Lung (tissue), 12 donors: ENCODE measurements around the gene UGT1A3. TPM values are rescaled to one million over a fixed set of nuclear protein-coding genes. Genes with fewer than 3 reads are reported as not detected.

Experiments
- ATAC-seq: fragments of 200-7000 bp; cut with Tn5 transposase; one replicate; pipeline ENCODE4 v1.9.1; 2020; ENCODE audit warnings: moderate number of reproducible peaks; ENCODE audit not compliant: insufficient read depth, low FRiP score
- DNase-seq, 3 donors: peaks; one replicate each; pipeline ENCODE4 v3.0.0-alpha.2; 2013 to 2017
- H3K27ac ChIP-seq, 2 donors: one replicate each; pipeline ENCODE4 v1.5.1; 2013; ENCODE audit warnings: mild to moderate bottlenecking in 2 of 2, moderate library complexity in 2 of 2, control low read depth in 1 of 2, inconsistent platforms in 1 of 2, low read depth in 1 of 2, low read length in 1 of 2
- H3K27me3 ChIP-seq, 3 donors: one replicate each; pipeline ENCODE4 v1.5.1; 2013; ENCODE audit warnings: low read length in 2 of 3; ENCODE audit not compliant: control insufficient read depth in 3 of 3, insufficient read depth in 3 of 3
- H3K36me3 ChIP-seq, 4 donors: one replicate each; pipeline ENCODE4 v1.5.1; 2013; ENCODE audit warnings: low read length in 4 of 4, mild to moderate bottlenecking in 1 of 4, moderate library complexity in 1 of 4; ENCODE audit not compliant: control insufficient read depth in 4 of 4, insufficient read depth in 4 of 4
- H3K4me1 ChIP-seq, 5 donors: one replicate each; pipeline ENCODE4 v1.5.1; 2013; ENCODE audit warnings: low read length in 5 of 5, mild to moderate bottlenecking in 2 of 5, moderate library complexity in 1 of 5; ENCODE audit not compliant: control insufficient read depth in 5 of 5, insufficient read depth in 5 of 5
- H3K4me3 ChIP-seq: one replicate; pipeline ENCODE4 v1.5.1; 2013; ENCODE audit warnings: mild to moderate bottlenecking, control low read depth, moderate library complexity
- H3K9ac ChIP-seq, 2 donors: one replicate each; pipeline ENCODE4 v1.5.1; 2013; ENCODE audit warnings: low read length in 2 of 2, control low read depth in 1 of 2; ENCODE audit not compliant: insufficient read depth in 1 of 2
- H3K9me3 ChIP-seq, 4 donors: one replicate each; pipeline ENCODE4 v1.5.1; 2013; ENCODE audit warnings: low read length in 3 of 4, mild to moderate bottlenecking in 1 of 4, moderate library complexity in 1 of 4; ENCODE audit not compliant: control insufficient read depth in 4 of 4, insufficient read depth in 3 of 4
- CTCF ChIP-seq: IDR thresholded peaks from 2 replicates; pipeline ENCODE4 v1.5.1; 2012; ENCODE audit warnings: mild to moderate bottlenecking; ENCODE audit errors: control extremely low read depth, extremely low read depth
- WGBS, 2 donors: extraction: QIAGEN DNeasy Blood & Tissue Kit; methylation state at CpG; one replicate each; pipeline ENCODE4 v1.1.7; 2013; 5-methylcytosine and 5-hydroxymethylcytosine counted together
- polyA plus RNA-seq, 2 donors: library from polyadenylated mRNA; stranded (reverse); fragments of 200-250 nt; gene quantifications; one replicate each; pipeline ENCODE4 v1.2.1, GENCODE V29; 2013
- total RNA-seq, 2 donors: library from RNA; depleted of rRNA in 1 of 2; stranded (reverse); fragments of >200 nt in 1 of 2; gene quantifications; one replicate each; pipeline ENCODE4 v1.2.1, GENCODE V29; 2014 to 2021
- donor health status: control.
- donor health status: control.
- donor health status: Bipolar disorder and iron deficiency.
- donor health status: healthy.
- donor health status: DM: yes; HTN: yes; CAD: no.

Gene UGT1A3
- total and polyA plus RNA-seq, 4 donors, result not detected

- DNase-seq (no peak), ATAC-seq (no peak)
- 92 to 93% methylated on average over 6 of the region's 6 CpGs for WGBS, 2 donors
- Histone ChIP-seq H3K9me3 (peaks cover 0 to 14% (median 0%) of the 10 kb centered on the region in 4 donors), H3K36me3 (no peaks in the 10 kb centered on the region), H3K27ac (no peak overlapping the region), H3K27me3 (no peaks in the 10 kb centered on the region), H3K4me1 (no peaks in the 10 kb centered on the region), H3K4me3 (no peak overlapping the region), H3K9ac (no peak overlapping the region)
- no peak for TF ChIP-seq CTCF
These were observed 46.6 kb downstream of the UGT1A3 start for GRCh38 chr2:233775414-233775813.

- DNase-seq (no peak), ATAC-seq (no peak)
- H3K9me3 ChIP-seq, result peaks cover 0 to 14% (median 0%) of the 10 kb centered on the region in 4 donors
- H3K9ac ChIP-seq, result no peak within 1 kb of the TSS
- WGBS, 2 donors, result 93 to 95% methylated on average over 2 of the region's 2 CpGs
- H3K27ac ChIP-seq, result no peak within 1 kb of the TSS
- no peaks in the 10 kb centered on the region for H3K36me3 ChIP-seq
- H3K4me1 ChIP-seq, result no peaks in the 10 kb centered on the region
- no peak for TF ChIP-seq CTCF
- no peak within 1 kb of the TSS for H3K4me3 ChIP-seq
- no peaks in the 10 kb centered on the region for H3K27me3 ChIP-seq
These were observed 49.2 kb downstream of the UGT1A3 start, which contains the start of gene MROH2A for GRCh38 chr2:233778030-233778429. Gene MROH2A (plus strand): TSS chr2:233778330. CDS start chr2:233779359, 1,029 bp downstream.

GRCh38 chr2:233779722-233780121 lies 50.9 kb downstream of the UGT1A3 start:
- Histone ChIP-seq H3K27ac (no peak overlapping the region), H3K36me3 (no peaks in the 10 kb centered on the region), H3K27me3 (no peaks in the 10 kb centered on the region), H3K9me3 (peaks cover 0 to 14% (median 0%) of the 10 kb centered on the region in 4 donors), H3K9ac (no peak overlapping the region), H3K4me3 (no peak overlapping the region), H3K4me1 (no peaks in the 10 kb centered on the region)
- WGBS, 2 donors, result 91 to 95% methylated on average over 4 of the region's 4 CpGs
- ATAC-seq (no peak), DNase-seq (no peak)
- no peak for TF ChIP-seq CTCF

- WGBS, 2 donors, result 89 to 94% methylated on average over 4 of the region's 4 CpGs
- no peak for TF ChIP-seq CTCF
- no peak overlapping the region for H3K9ac ChIP-seq
- no peak overlapping the region for H3K4me3 ChIP-seq
- no peak overlapping the region for H3K27ac ChIP-seq
- no peaks in the 10 kb centered on the region for H3K27me3 ChIP-seq
- peaks cover 0 to 12% (median 0%) of the 10 kb centered on the region in 4 donors for H3K9me3 ChIP-seq
- no peak for ATAC-seq
- H3K4me1 ChIP-seq, result no peaks in the 10 kb centered on the region
- no peak for DNase-seq
- no peaks in the 10 kb centered on the region for H3K36me3 ChIP-seq
These were observed 51.9 kb downstream of the UGT1A3 start for GRCh38 chr2:233780771-233781170.
